GM18870 (cell line): ENCODE data around the gene FIGLA.

Experiments used
- ATAC-seq: cut with Tn5 transposase; IDR thresholded peaks from one replicate; pipeline ENCODE4 v1.9.1; 2021; ENCODE audit warnings: moderate library complexity; ENCODE audit not compliant: unreplicated experiment

FIGLA gene

GRCh38 chr2:70790136-70790828 is at the start of gene FIGLA:
FIGLA (minus strand) TSS chr2:70790643; CDS start chr2:70790638, 5 bp downstream.
- no peak for ATAC-seq

- ATAC-seq: no peak
Measured at GRCh38 chr2:70837980-70838925, 47.8 kb upstream of the FIGLA start.

GRCh38 chr2:70835643-70836042 is 45.2 kb upstream of the FIGLA start, which contains the start of gene CD207:
CD207 (minus strand) TSS chr2:70835816; CDS start chr2:70835776, 40 bp downstream.
- no peak for ATAC-seq

GRCh38 chr2:70834881-70835280 is 44.4 kb upstream of the FIGLA start:
- ATAC-seq: no peak

GRCh38 chr2:70834106-70834505 is 43.7 kb upstream of the FIGLA start:
- no peak for ATAC-seq

- no peak for ATAC-seq
Measured at GRCh38 chr2:70833246-70833645, 42.8 kb upstream of the FIGLA start.

GRCh38 chr2:70832386-70832785 is 41.9 kb upstream of the FIGLA start:
- no peak for ATAC-seq

GRCh38 chr2:70831861-70832260 is 41.4 kb upstream of the FIGLA start:
- no peak for ATAC-seq

GRCh38 chr2:70830366-70830765 is 39.9 kb upstream of the FIGLA start:
- ATAC-seq: no peak

GRCh38 chr2:70829916-70830315 is 39.5 kb upstream of the FIGLA start:
- ATAC-seq: no peak

GRCh38 chr2:70828914-70829824 is 38.7 kb upstream of the FIGLA start:
- ATAC-seq: no peak

- ATAC-seq: no peak
Measured at GRCh38 chr2:70828115-70828514, 37.7 kb upstream of the FIGLA start.

- no peak for ATAC-seq
Measured at GRCh38 chr2:70827388-70827787, 36.9 kb upstream of the FIGLA start.

- ATAC-seq: no peak
Measured at GRCh38 chr2:70826696-70827350, 36.4 kb upstream of the FIGLA start.

GRCh38 chr2:70823249-70823648 is 32.8 kb upstream of the FIGLA start:
- no peak for ATAC-seq

- ATAC-seq: no peak
Measured at GRCh38 chr2:70822843-70823242, 32.4 kb upstream of the FIGLA start.

GRCh38 chr2:70820499-70820898 is 30.1 kb upstream of the FIGLA start, which contains the start of gene CLEC4F:
CLEC4F (minus strand) TSS chr2:70820599; CDS start chr2:70820523, 76 bp downstream.
- no peak for ATAC-seq

- ATAC-seq: no peak
Measured at GRCh38 chr2:70817284-70817954, 27.0 kb upstream of the FIGLA start.

- no peak for ATAC-seq
Measured at GRCh38 chr2:70816726-70817125, 26.3 kb upstream of the FIGLA start.
